Astrocyte (in vitro differentiated cells and primary cell): ENCODE results near the gene VAT1L. TPM values are rescaled to one million over a fixed set of nuclear protein-coding genes. Genes with fewer than 3 reads are reported as not detected.

ENCODE experiments used
- DNase-seq: peaks from one replicate; pipeline ENCODE4 v3.0.0-alpha.2; 2010; ENCODE audit warnings: low read depth
- FAIRE-seq: peaks from 2 replicates; lab custom pipeline; 2011; peaks lifted over from hg19 to GRCh38; lab: Jason Lieb, UNC
- H2AFZ ChIP-seq: 2 replicates; pipeline ENCODE4 v1.6.0; 2012; ENCODE audit warnings: low read depth, low read length, inconsistent platforms
- H3K27ac ChIP-seq: 2 replicates; pipeline ENCODE4 v1.5.1; 2011; ENCODE audit warnings: low read depth, low read length, inconsistent platforms
- H3K27me3 ChIP-seq: 2 replicates; pipeline ENCODE4 v1.6.0; 2011; ENCODE audit warnings: low read length, inconsistent platforms; ENCODE audit not compliant: insufficient read depth
- H3K36me3 ChIP-seq: 2 replicates; pipeline ENCODE4 v1.5.1; 2011; ENCODE audit warnings: low read length, inconsistent platforms; ENCODE audit not compliant: insufficient read depth
- H3K4me1 ChIP-seq: 2 replicates; pipeline ENCODE4 v1.5.1; 2011; ENCODE audit warnings: low read length, inconsistent platforms; ENCODE audit not compliant: insufficient read depth
- H3K4me2 ChIP-seq: 2 replicates; pipeline ENCODE4 v1.6.0; 2012; ENCODE audit warnings: low read length, inconsistent platforms
- H3K4me3 ChIP-seq: 2 replicates; pipeline ENCODE4 v1.5.1; 2011; ENCODE audit warnings: low read depth, mild to moderate bottlenecking, low read length, inconsistent platforms; ENCODE audit not compliant: insufficient read depth
- H3K79me2 ChIP-seq: 2 replicates; pipeline ENCODE4 v1.6.0; 2012; ENCODE audit warnings: mild to moderate bottlenecking, low read length, inconsistent platforms; ENCODE audit not compliant: insufficient read depth
- H3K9ac ChIP-seq: 2 replicates; pipeline ENCODE4 v1.6.0; 2012; ENCODE audit warnings: mild to moderate bottlenecking, low read length, inconsistent platforms
- H3K9me3 ChIP-seq: 2 replicates; pipeline ENCODE4 v1.5.1; 2012; ENCODE audit warnings: low read depth, mild to moderate bottlenecking, low read length, inconsistent platforms; ENCODE audit not compliant: insufficient read depth
- H4K20me1 ChIP-seq: 2 replicates; pipeline ENCODE4 v1.6.0; 2012; ENCODE audit warnings: low read length, inconsistent platforms; ENCODE audit not compliant: insufficient read depth
- H3K27ac Mint-ChIP-seq: one replicate; pipeline ENCODE4 v1.8.0; 2021; ENCODE audit warnings: mild to moderate bottlenecking, mixed read lengths; ENCODE audit not compliant: unreplicated experiment
- H3K27me3 Mint-ChIP-seq: one replicate; pipeline ENCODE4 v1.8.0; 2021; ENCODE audit warnings: low read depth, mixed read lengths; ENCODE audit not compliant: unreplicated experiment
- H3K36me3 Mint-ChIP-seq: one replicate; pipeline ENCODE4 v1.8.0; 2021; ENCODE audit warnings: low read depth, mixed read lengths; ENCODE audit not compliant: unreplicated experiment
- H3K4me1 Mint-ChIP-seq: one replicate; pipeline ENCODE4 v1.8.0; 2021; ENCODE audit warnings: low read depth, mixed read lengths; ENCODE audit not compliant: unreplicated experiment
- H3K4me3 Mint-ChIP-seq: one replicate; pipeline ENCODE4 v1.8.0; 2021; ENCODE audit warnings: mild to moderate bottlenecking, moderate library complexity, mixed read lengths; ENCODE audit not compliant: unreplicated experiment
- H3K9me3 Mint-ChIP-seq: one replicate; pipeline ENCODE4 v1.8.0; 2021; ENCODE audit warnings: mild to moderate bottlenecking, mixed read lengths; ENCODE audit not compliant: unreplicated experiment
- EZH2 ChIP-seq: IDR thresholded peaks from 2 replicates; pipeline ENCODE4 v1.6.1; 2012; ENCODE audit warnings: mild to moderate bottlenecking, low read length, inconsistent platforms; ENCODE audit not compliant: insufficient read depth
- total RNA-seq: library from RNA; stranded (reverse); gene quantifications from 2 replicates; pipeline ENCODE4 v1.2.1, GENCODE V29; 2021
- TF ChIP-seq, protein P1 (sequence below): IDR thresholded peaks from 2 replicates; pipeline ENCODE4 v1.5.1; 2011; ENCODE audit warnings: low read depth, mild to moderate bottlenecking, inconsistent platforms, low read length, moderate library complexity; ENCODE audit not compliant: insufficient read depth

Gene VAT1L
- total RNA-seq, 1 donor from 2014 or later, result 3.3 TPM

DNA sequence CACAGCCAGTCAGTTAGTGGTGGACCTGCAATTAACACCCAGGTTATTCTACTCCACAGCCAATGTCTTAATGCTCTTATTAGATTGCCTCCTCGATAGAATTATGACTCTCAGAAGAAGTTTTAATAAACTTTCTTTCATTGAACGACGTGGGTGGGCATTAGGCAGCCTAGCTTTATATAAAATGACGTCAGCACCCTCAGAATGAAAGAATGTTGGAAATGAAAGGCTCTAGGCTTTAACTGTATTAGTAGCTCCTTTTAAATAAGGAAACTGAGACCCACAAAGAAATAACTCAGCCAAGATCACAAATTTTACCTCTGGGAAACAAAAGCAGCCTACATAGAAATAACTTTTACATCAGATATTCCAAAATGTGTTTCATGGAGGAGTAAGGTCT lies 142.7 kb downstream of the VAT1L start:
- no peak overlapping the region for H3K27ac Mint-ChIP-seq
- Histone ChIP-seq H3K79me2 (no peaks in the 10 kb centered on the region), H3K9ac (no peak overlapping the region), H3K4me3 (no peak overlapping the region), H2AFZ (no peak overlapping the region), H3K27me3 (no peaks in the 10 kb centered on the region), H3K27ac (no peak overlapping the region), H3K36me3 (no peaks in the 10 kb centered on the region), H3K4me2 (no peak overlapping the region), H4K20me1 (no peaks in the 10 kb centered on the region), H3K9me3 (no peaks in the 10 kb centered on the region), H3K4me1 (no peaks in the 10 kb centered on the region)
- no peak for TF ChIP-seq EZH2
- DNase-seq, result no peak
- FAIRE-seq, result no peak
- H3K4me1 Mint-ChIP-seq, result no peaks in the 10 kb centered on the region
- peaks cover 7% of the 10 kb centered on the region for H3K27me3 Mint-ChIP-seq
- no peaks in the 10 kb centered on the region for H3K36me3 Mint-ChIP-seq
- peaks cover 12% of the 10 kb centered on the region for H3K9me3 Mint-ChIP-seq
- no peak overlapping the region for H3K4me3 Mint-ChIP-seq

DNA sequence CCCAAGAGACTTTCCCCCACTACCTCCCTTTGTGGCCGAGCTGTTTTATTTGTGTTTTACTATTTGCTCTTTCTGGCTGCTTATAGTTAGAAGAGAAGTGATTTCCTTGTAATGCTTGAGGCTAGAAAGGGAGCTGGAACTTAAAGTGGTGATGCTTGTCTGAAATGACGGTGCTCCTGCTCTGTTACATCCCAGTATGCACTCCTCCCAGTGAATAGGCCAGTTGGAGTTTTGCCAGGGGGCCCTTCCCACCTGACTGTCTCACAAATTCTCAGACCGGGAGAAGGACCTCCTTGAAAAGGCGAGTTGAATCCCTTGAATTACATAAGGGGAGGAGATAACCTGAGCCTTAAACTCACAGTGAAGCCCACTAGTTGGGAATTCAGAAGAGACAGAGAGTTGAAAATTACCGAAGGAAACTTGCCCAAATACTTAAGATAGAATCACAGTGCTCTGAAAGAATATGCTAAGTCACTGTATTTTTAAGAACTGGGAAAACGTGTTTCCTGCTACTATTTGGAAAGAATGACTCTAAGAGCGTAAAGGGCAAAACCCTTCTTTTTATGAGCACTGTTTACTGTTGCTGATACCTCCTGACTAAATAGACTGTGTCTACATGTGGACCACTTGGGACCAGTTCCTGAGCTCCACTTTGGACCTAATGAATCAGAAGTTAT lies 149.2 kb downstream of the VAT1L start:
- Histone ChIP-seq H3K4me3 (no peak overlapping the region), H3K9ac (no peak overlapping the region), H3K27me3 (no peaks in the 10 kb centered on the region), H3K27ac (no peak overlapping the region), H3K9me3 (no peaks in the 10 kb centered on the region), H2AFZ (no peak overlapping the region), H3K4me1 (no peaks in the 10 kb centered on the region), H3K4me2 (no peak overlapping the region), H3K36me3 (no peaks in the 10 kb centered on the region), H3K79me2 (no peaks in the 10 kb centered on the region), H4K20me1 (no peaks in the 10 kb centered on the region)
- Mint-ChIP-seq H3K4me1 (no peaks in the 10 kb centered on the region), H3K27ac (no peak overlapping the region), H3K9me3 (peaks cover 33% of the 10 kb centered on the region), H3K27me3 (peaks cover 2% of the 10 kb centered on the region), H3K4me3 (no peak overlapping the region), H3K36me3 (no peaks in the 10 kb centered on the region)
- no peak for DNase-seq
- no peak for TF ChIP-seq EZH2
- TF ChIP-seq, protein P1, sequence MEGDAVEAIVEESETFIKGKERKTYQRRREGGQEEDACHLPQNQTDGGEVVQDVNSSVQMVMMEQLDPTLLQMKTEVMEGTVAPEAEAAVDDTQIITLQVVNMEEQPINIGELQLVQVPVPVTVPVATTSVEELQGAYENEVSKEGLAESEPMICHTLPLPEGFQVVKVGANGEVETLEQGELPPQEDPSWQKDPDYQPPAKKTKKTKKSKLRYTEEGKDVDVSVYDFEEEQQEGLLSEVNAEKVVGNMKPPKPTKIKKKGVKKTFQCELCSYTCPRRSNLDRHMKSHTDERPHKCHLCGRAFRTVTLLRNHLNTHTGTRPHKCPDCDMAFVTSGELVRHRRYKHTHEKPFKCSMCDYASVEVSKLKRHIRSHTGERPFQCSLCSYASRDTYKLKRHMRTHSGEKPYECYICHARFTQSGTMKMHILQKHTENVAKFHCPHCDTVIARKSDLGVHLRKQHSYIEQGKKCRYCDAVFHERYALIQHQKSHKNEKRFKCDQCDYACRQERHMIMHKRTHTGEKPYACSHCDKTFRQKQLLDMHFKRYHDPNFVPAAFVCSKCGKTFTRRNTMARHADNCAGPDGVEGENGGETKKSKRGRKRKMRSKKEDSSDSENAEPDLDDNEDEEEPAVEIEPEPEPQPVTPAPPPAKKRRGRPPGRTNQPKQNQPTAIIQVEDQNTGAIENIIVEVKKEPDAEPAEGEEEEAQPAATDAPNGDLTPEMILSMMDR, result no peak
- no peak for FAIRE-seq

DNA sequence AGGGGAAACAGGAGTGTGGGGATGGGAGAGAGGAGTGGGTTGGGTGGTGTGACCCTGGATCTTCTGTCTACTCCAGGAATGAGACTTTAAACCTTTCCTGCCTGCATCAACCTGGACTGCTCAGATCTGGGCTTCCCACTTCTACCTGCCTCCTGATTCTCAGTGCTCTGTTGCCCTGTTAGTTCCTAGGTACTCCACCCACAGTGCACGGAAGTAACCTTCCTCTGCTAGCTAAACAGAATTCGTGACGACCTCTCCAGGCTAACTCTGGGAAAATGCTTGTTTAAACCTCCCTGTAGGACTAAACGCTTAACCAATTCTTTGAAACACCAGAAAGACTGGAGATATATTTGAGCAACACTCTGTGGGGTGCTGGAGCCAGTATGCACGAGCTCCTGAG lies 150.5 kb downstream of the VAT1L start:
- no peaks in the 10 kb centered on the region for H3K36me3 ChIP-seq
- TF ChIP-seq, protein P1, result no peak
- no peak for TF ChIP-seq EZH2
- FAIRE-seq (no peak), DNase-seq (no peak)
- Mint-ChIP-seq H3K27ac (no peak overlapping the region), H3K4me1 (no peaks in the 10 kb centered on the region), H3K36me3 (no peaks in the 10 kb centered on the region), H3K9me3 (peaks cover 34% of the 10 kb centered on the region), H3K27me3 (peaks cover 2% of the 10 kb centered on the region), H3K4me3 (no peak overlapping the region)
- no peaks in the 10 kb centered on the region for H3K79me2 ChIP-seq
- no peaks in the 10 kb centered on the region for H3K27me3 ChIP-seq
- H2AFZ ChIP-seq, result no peak overlapping the region
- no peaks in the 10 kb centered on the region for H3K9me3 ChIP-seq
- no peak overlapping the region for H3K4me3 ChIP-seq
- no peaks in the 10 kb centered on the region for H3K4me1 ChIP-seq
- H3K9ac ChIP-seq, result no peak overlapping the region
- no peak overlapping the region for H3K27ac ChIP-seq
- no peak overlapping the region for H3K4me2 ChIP-seq
- no peaks in the 10 kb centered on the region for H4K20me1 ChIP-seq
